T47D (cell line): ENCODE data around the gene RAET1G.
"Not testable (repeated sequence)": the region's sequence is repeated elsewhere in the genome, so short reads cannot be mapped to it uniquely, and the experiment has no call there.

Experiments
- DNase-seq, 2 experiments: peaks; one replicate each; pipeline versions ENCODE4 v3.0.0 to v3.0.0-alpha.2; 2011 to 2012; ENCODE audit warnings: low read depth in 1 of 2, low spot score in 1 of 2
- JUND ChIP-seq: IDR thresholded peaks from 2 replicates; pipeline ENCODE4 v1.6.1; 2012; ENCODE audit warnings: low read depth
- in situ Hi-C: cut with HindIII; loops from 2 replicates; pipeline ENCODE4 v1.10.0; 2016; ENCODE audit warnings: low sequenced_read_pairs, low pct_unique_long_range_greater_than_20kb

Gene RAET1G

GRCh38 chr6:149935668-149936067, 12.7 kb upstream of the RAET1G start:
- in situ Hi-C loops: no loop called here
- no peak for TF ChIP-seq JUND
- DNase-seq: no peak

- TF ChIP-seq JUND: no peak
- in situ Hi-C loops: no loop called here
- no peak for DNase-seq
Observed at GRCh38 chr6:149935246-149935645, 12.3 kb upstream of the RAET1G start.

- in situ Hi-C loops: no loop called here
- peak in 1 of 2 experiments; percentile 79 for DNase-seq
- TF ChIP-seq JUND: no peak
Observed at GRCh38 chr6:149934249-149935156, 11.6 kb upstream of the RAET1G start.

- no peak for DNase-seq
- in situ Hi-C loops: no loop called here
- no peak for TF ChIP-seq JUND
Observed at GRCh38 chr6:149933461-149933860, 10.5 kb upstream of the RAET1G start.

GRCh38 chr6:149933036-149933435, 10.1 kb upstream of the RAET1G start:
- no peak for TF ChIP-seq JUND
- DNase-seq: no peak
- in situ Hi-C loops: no loop called here

- no peak for DNase-seq
- in situ Hi-C loops: no loop called here
- TF ChIP-seq JUND: no peak
Observed at GRCh38 chr6:149931501-149931900, 8.6 kb upstream of the RAET1G start.

- TF ChIP-seq JUND: no peak
- in situ Hi-C loops: no loop called here
- no peak for DNase-seq
Observed at GRCh38 chr6:149929422-149929821, 6.5 kb upstream of the RAET1G start.

- DNase-seq, in situ Hi-C loops: not testable (repeated sequence)
Observed at GRCh38 chr6:149927025-149927424, 4.1 kb upstream of the RAET1G start.

- TF ChIP-seq JUND: no peak
- in situ Hi-C loops: no loop called here
- DNase-seq: peak in 1 of 2 experiments; percentile 84
Observed at GRCh38 chr6:149925974-149926777, 3.3 kb upstream of the RAET1G start.

- in situ Hi-C loops: no loop called here
- no peak for TF ChIP-seq JUND
Observed at GRCh38 chr6:149925253-149925973, 2.5 kb upstream of the RAET1G start.

GRCh38 chr6:149924933-149925252, 2.0 kb upstream of the RAET1G start:
- in situ Hi-C loops: no loop called here
- no peak for TF ChIP-seq JUND
- DNase-seq: no peak

More at GRCh38 chr6:149925253-149925973, 2.5 kb upstream of the RAET1G start:
- DNase-seq: no peak

GRCh38 chr6:149924206-149924932, 1.4 kb upstream of the RAET1G start:
- in situ Hi-C loops: no loop called here
- no peak for TF ChIP-seq JUND
- no peak for DNase-seq
